ENCODE results near the gene BMERB1.
"Not testable (repeated sequence)": the region's sequence is repeated elsewhere in the genome, so short reads cannot be mapped to it uniquely, and the experiment has no call there.

Gene BMERB1

GRCh38 chr16:15559176-15559575 is 124.8 kb downstream of the BMERB1 start:
- no peak for DNase-seq (ENCODE audit: low spot score)

GRCh38 chr16:15564604-15565339 is 130.4 kb downstream of the BMERB1 start:
- DNase-seq (ENCODE audit: low spot score), result no peak

GRCh38 chr16:15566095-15566494 is 131.7 kb downstream of the BMERB1 start:
- DNase-seq (ENCODE audit: low spot score), result no peak

DNA sequence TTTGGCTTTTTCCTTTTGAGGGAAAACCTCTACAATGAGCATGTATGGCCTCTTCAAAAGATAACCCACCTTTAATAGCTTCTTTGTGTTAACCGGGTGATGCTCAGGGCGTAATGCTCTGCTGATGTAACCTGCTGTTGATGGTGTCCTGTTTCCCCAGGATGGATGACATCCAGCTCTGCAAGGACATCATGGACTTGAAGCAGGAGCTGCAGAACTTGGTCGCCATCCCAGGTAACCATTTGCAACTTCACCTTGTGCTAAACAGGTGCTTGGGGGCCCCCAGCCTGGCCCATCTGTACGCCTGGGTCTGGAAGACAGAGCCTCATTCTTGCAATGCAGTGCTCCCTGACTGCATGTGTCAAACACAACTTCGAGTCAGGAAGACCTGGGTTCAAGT is 133.4 kb downstream of the BMERB1 start:
- DNase-seq (ENCODE audit: low spot score), result no peak

DNA sequence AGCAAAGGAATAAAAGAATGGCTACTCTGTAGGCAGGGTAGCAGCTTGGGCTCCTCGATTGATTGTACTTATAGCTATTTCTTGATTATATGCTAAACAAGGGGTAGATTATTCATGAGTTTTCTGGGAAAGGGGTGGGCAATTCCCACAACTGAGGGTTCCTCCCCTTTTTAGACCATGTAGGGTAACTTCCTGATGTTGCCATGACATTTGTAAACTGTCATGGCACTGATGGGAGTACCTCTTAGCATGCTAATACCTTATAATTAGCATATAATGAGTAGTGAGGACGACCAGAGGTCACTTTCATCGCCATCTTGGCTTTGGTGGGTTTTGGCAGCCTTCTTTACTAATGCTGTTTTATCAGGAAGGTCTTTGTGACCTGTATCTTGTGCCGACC is 136.3 kb downstream of the BMERB1 start:
- not testable (repeated sequence) for DNase-seq (ENCODE audit: low spot score)

DNA sequence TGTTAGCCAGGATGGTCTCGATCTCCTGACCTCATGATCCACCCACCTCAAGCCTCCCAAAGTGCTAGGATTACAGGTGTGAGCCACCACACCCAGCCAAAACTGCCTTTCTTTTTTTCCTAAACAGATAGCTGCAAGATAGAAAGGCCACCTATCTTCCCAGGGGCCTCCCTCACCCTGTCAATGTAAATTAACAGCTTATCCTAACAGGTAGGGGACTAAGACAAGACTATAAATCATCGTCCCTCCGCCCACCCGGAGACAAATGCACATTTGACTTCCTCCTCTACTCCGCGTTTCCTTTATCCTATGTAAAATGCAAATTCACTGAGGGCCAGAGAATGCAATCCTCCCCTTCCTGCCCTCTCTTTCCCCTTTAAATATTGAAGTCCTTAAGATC is 137.2 kb downstream of the BMERB1 start:
- no peak for DNase-seq (ENCODE audit: low spot score)

GRCh38 chr16:15572329-15573001 is 138.1 kb downstream of the BMERB1 start:
- no peak for DNase-seq (ENCODE audit: low spot score)

GRCh38 chr16:15573274-15573895 is 139.0 kb downstream of the BMERB1 start:
- no peak for DNase-seq (ENCODE audit: low spot score)

GRCh38 chr16:15573896-15574613 is 139.7 kb downstream of the BMERB1 start:
- not testable (repeated sequence) for DNase-seq (ENCODE audit: low spot score)

- no peak for DNase-seq (ENCODE audit: low spot score)
Measured at GRCh38 chr16:15574614-15574948, 140.2 kb downstream of the BMERB1 start.

GRCh38 chr16:15575293-15576049 is 141.1 kb downstream of the BMERB1 start:
- DNase-seq (ENCODE audit: low spot score), result no peak

- peak; percentile 15 for DNase-seq (ENCODE audit: low spot score)
Measured at GRCh38 chr16:15576960-15577958, 142.9 kb downstream of the BMERB1 start.

- DNase-seq (ENCODE audit: low spot score), result no peak
Measured at GRCh38 chr16:15578824-15579223, 144.4 kb downstream of the BMERB1 start.

GRCh38 chr16:15581127-15581815 is 146.9 kb downstream of the BMERB1 start:
- DNase-seq (ENCODE audit: low spot score), result no peak

DNA sequence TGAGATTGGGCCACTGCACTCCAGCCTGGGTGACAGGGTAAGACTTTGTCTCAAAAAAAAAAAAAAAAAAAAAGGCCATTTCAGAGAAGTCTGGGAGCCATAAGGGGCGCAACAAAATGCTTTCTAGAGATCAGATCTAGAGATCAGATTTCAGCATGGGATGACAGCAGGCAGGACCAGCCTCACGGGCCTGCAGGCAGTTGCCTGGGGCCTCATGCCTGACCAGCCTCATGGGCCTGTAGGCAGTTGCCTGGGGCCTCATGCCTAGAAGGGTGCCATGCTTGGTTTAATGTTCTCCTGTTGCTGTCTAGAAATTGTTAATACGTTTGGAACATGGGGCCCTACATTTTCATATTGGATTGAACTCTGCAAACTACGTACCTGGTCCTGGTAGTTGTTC is 149.1 kb downstream of the BMERB1 start:
- DNase-seq (ENCODE audit: low spot score), result no peak

DNA sequence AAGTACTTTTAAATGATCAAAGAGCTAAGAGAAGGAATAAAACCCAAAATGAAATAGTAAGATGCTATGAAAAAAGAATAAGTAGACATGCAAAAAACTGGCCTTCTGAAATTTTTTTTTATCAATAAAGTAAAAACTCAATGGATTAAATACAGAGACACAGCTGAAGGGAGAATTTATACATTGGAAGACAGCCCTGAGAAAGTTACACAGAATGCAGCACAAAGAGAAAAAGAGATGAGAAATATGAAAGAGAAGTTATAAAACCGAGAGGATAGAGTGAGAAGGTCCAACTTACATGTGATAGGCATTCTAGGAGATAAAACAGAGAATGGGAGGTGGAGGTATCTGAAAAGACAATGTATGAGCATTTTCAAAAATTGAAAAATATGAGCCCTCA is 151.6 kb downstream of the BMERB1 start:
- no peak for DNase-seq (ENCODE audit: low spot score)

GRCh38 chr16:15586716-15587115 is 152.3 kb downstream of the BMERB1 start:
- no peak for DNase-seq (ENCODE audit: low spot score)

DNA sequence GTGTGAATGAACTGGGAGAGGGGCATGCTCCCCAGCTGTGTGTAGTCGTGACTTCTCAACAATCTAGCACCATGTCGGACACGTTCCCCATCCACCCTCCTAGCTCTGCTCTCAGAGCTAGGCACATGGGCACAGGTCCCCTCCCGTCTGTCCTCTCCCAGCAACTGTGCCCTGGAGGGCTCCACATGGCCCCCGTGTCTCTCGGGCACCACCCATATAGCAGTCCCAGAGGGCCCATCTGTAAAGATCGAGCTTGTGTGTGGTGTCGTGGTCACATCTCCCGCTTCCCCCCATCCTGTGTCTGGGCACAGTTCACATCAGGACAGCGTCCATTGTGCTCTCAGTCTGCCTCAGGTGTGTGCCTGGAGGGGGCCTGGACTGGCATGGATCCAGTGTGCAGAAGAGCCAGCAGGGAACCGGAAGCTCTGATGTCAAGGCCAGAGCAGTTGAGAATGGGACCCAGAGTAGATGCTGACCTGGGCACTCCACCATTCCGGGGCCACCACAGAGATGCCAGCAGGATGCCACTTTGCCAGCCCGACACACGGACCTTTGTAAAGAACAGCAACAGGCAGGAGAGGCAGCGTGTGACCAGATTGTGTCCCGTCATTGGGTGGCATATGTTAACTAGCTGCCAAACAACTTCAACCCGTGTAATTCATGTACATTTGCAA is 152.9 kb downstream of the BMERB1 start:
- DNase-seq (ENCODE audit: low spot score), result no peak

GRCh38 chr16:15592324-15592723 is 157.9 kb downstream of the BMERB1 start:
- no peak for DNase-seq (ENCODE audit: low spot score)

DNA sequence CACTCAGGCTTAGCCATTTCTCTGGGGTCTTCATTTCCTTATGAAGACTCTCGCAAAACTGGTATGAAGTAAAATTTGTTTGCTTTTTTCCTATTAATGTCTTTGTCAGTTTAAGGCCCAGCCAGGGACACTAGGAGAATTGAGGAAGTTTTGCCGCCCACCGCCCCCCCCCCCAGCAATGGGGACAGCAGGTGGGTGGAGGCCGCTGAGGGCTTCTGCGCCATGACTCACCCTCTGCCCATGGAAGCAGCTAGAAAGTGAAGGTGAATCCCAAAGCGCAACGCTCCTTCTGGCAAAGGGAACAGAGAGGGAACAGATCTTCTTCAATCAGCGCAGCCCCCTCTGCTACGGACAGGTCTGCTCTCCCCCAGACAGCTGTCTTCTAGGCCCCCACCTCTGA is 158.8 kb downstream of the BMERB1 start:
- DNase-seq (ENCODE audit: low spot score), result no peak

Data from hematopoietic multipotent progenitor cell treated with erythropoietin and hydrocortisone succinate and interleukin-3 and kit ligand, for 15 days (in vitro differentiated cells).